Measurements from ENCODE around the gene ADIG. TPM values are rescaled to one million over a fixed set of nuclear protein-coding genes. Genes with fewer than 3 reads are reported as not detected.

Gene ADIG
- total and polyA plus RNA-seq, 2 of the 13 experiments (the other 11 are each of a cell fraction or from before 2014, with no cell fraction given) = 0.15 TPM; not detected in 1

GRCh38 chr20:38585404-38586180 lies 4.6 kb downstream of the ADIG start (continued):
- TF ChIP-seq REPIN1 (CRISPR knock-in tag; IDR thresholded peaks at IDR 0.05; ENCODE audit: borderline replicate concordance, low read depth) (peak; percentile 85; the same call in 1 of the 2 replicates), BRCA1 (CRISPR knock-in tag; IDR thresholded peaks at IDR 0.05) (peak; percentile 60; the same call in 1 of the 2 replicates), NCOA1 (CRISPR knock-in tag; IDR thresholded peaks at IDR 0.05) (peak; percentile 26; the same call in 1 of the 2 replicates), ZNF256 (CRISPR knock-in tag; conservative IDR thresholded peaks at IDR 0.05) (0 out of 2 replicates have a peak, but pooled peaks have one; percentile 72), CSRNP1 (CRISPR knock-in tag; IDR thresholded peaks at IDR 0.05) (peak; percentile 83), TEF (CRISPR knock-in tag; IDR thresholded peaks at IDR 0.05) (no peak), YY1 (IDR thresholded peaks at IDR 0.05; ENCODE audit: insufficient read depth, insufficient replicate concordance, low read depth, low read length) (peak; percentile 85), CTCF (CRISPR knock-in tag; IDR thresholded peaks at IDR 0.05) (peak; percentile 26; the same call in 1 of the 2 replicates), EEA1 (CRISPR knock-in tag; IDR thresholded peaks at IDR 0.05; ENCODE audit: borderline replicate concordance) (peak; percentile 85; the same call in 1 of the 2 replicates), ZNF451 (CRISPR knock-in tag; IDR thresholded peaks at IDR 0.05) (0 out of 2 replicates have a peak, but pooled peaks have one; percentile 0), CREB1 (IDR thresholded peaks at IDR 0.05) (peak; percentile 52), CREB1 (CRISPR knock-in tag; IDR thresholded peaks at IDR 0.05) (no peak), KLF16 (CRISPR knock-in tag; IDR thresholded peaks at IDR 0.05) (peak in 1 of 2 experiments; percentile 63; a peak in 2 of 4 replicates), HOXA3 (CRISPR knock-in tag; IDR thresholded peaks at IDR 0.05) (peak; percentile 80; the same call in 1 of the 2 replicates), SIX1 (CRISPR knock-in tag; IDR thresholded peaks at IDR 0.05; ENCODE audit: borderline replicate concordance) (0 out of 2 replicates have a peak, but pooled peaks have one; percentile 33), ZHX2 (IDR thresholded peaks at IDR 0.05; ENCODE audit: low read depth) (0 out of 2 replicates have a peak, but pooled peaks have one; percentile 63), ZHX2 (CRISPR knock-in tag; IDR thresholded peaks at IDR 0.05; ENCODE audit: borderline replicate concordance) (no peak), MTA3 (CRISPR knock-in tag; IDR thresholded peaks at IDR 0.05) (no peak), ZNF431 (CRISPR knock-in tag; IDR thresholded peaks at IDR 0.05; ENCODE audit: borderline replicate concordance, low read depth) (peak; percentile 41)

Data from HepG2 (cell line).